Activated CD4-positive, alpha-beta T cell treated with anti-CD3 and anti-CD28 coated beads, Interleukin-2, amount 10 ng/mL, durations not matched to agents 7 days and 5 days (primary cell): ENCODE results near the gene CHST11. TPM values are rescaled to one million over a fixed set of nuclear protein-coding genes. Genes with fewer than 3 reads are reported as not detected.

ENCODE experiments used
- CTCF ChIA-PET: fragments of 350-600 bp; sonication (Branson Sonifier 250); formaldehyde crosslinking; loops from one replicate; lab custom pipeline; 2021; ENCODE audit warnings: antibody characterized with exemption; lab: Charles Lee
- POLR2A ChIA-PET: fragments of 350-600 bp; sonication (Branson Sonifier 250); formaldehyde crosslinking; loops from one replicate; lab custom pipeline; 2021; ENCODE audit warnings: antibody characterized with exemption; lab: Charles Lee
- DNase-seq: peaks from one replicate; pipeline ENCODE4 v3.0.0-alpha.2; 2020
- H3K27ac Mint-ChIP-seq: one replicate; pipeline ENCODE4 v1.8.0; 2021; ENCODE audit warnings: mild to moderate bottlenecking, moderate library complexity, mixed read lengths
- H3K27me3 Mint-ChIP-seq: one replicate; pipeline ENCODE4 v1.8.0; 2021; ENCODE audit warnings: mixed read lengths
- H3K36me3 Mint-ChIP-seq: one replicate; pipeline ENCODE4 v1.8.0; 2021; ENCODE audit warnings: low read depth, mixed read lengths
- H3K4me1 Mint-ChIP-seq: one replicate; pipeline ENCODE4 v1.8.0; 2021; ENCODE audit warnings: mixed read lengths
- H3K4me3 Mint-ChIP-seq: one replicate; pipeline ENCODE4 v1.8.0; 2021; ENCODE audit warnings: mild to moderate bottlenecking, moderate library complexity, mixed read lengths
- H3K9me3 Mint-ChIP-seq: one replicate; pipeline ENCODE4 v1.8.0; 2021; ENCODE audit warnings: mixed read lengths
- total RNA-seq, 2 experiments: library from RNA; stranded (reverse); gene quantifications; one replicate each; pipeline ENCODE4 v1.2.3, GENCODE V29; 2021

CHST11 gene
- total RNA-seq, 2 experiments from 2014 or later, result 56.4 to 56.6 TPM

DNA sequence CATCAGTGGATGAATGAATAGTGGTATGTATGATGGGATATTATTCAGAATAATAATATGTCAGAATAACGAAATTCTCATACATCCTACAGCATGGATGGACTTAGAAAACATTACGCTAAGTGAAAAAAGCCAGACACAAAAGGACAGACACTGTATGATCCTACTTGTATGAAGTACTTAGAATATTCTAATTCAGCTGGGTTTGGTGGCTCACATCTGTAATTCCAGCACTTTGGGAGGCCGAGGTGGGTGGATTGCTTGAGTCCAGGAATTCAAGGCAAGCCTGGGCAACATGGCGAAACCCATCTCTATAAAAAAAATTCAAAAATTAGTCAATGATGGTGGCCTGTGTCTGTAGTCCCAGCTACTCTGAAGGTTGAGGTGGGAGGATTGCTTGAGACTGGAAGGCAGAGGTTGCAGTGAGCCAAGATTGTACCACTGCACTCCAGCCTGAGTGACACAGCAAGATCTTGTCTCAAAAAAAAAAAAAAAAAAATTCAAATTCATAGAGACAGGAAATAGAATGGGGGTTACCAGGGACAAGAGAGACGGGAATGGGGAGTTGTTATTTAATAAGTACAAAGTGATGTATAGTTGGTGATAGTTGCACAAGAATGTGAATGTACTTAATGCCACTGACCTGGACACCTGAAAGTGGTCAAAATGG is 132.3 kb downstream of the CHST11 start:
- Mint-ChIP-seq H3K4me3 (no peak overlapping the region), H3K36me3 (peaks cover 29% of the 10 kb centered on the region), H3K27me3 (no peaks in the 10 kb centered on the region), H3K9me3 (no peaks in the 10 kb centered on the region), H3K27ac (no peak overlapping the region), H3K4me1 (peaks cover 6% of the 10 kb centered on the region)
- ChIA-PET POLR2A (no interaction called here), CTCF (interaction anchor here (0.8 to 1.4 kb wide), 4 partner anchors 9 to 339 kb away, joined by 3 read pairs; no protein-coding TSS in a partner anchor)
- DNase-seq, result no peak

GRCh38 chr12:104590022-104590421 is 133.3 kb downstream of the CHST11 start:
- Mint-ChIP-seq H3K4me1 (peaks cover 4% of the 10 kb centered on the region), H3K27me3 (no peaks in the 10 kb centered on the region), H3K4me3 (no peak overlapping the region), H3K9me3 (no peaks in the 10 kb centered on the region), H3K36me3 (peaks cover 25% of the 10 kb centered on the region), H3K27ac (peak overlapping the region; percentile 2)
- ChIA-PET CTCF (interaction anchor here (1.3 kb wide), 1 partner anchor 10 kb away, joined by 3 read pairs; no protein-coding TSS in a partner anchor), POLR2A (interaction anchor here (0.6 kb wide), 1 partner anchor 38 kb away, joined by 3 read pairs; no protein-coding TSS in a partner anchor)
- no peak for DNase-seq

- H3K4me1 Mint-ChIP-seq, result peaks cover 1% of the 10 kb centered on the region
- no peaks in the 10 kb centered on the region for H3K27me3 Mint-ChIP-seq
- no peaks in the 10 kb centered on the region for H3K9me3 Mint-ChIP-seq
- H3K36me3 Mint-ChIP-seq, result peaks cover 18% of the 10 kb centered on the region
- CTCF ChIA-PET, result interaction anchor here (0.6 kb wide), 1 partner anchor 221 kb away, joined by 3 read pairs; no protein-coding TSS in a partner anchor
- H3K4me3 Mint-ChIP-seq, result no peak overlapping the region
- DNase-seq, result no peak
- no peak overlapping the region for H3K27ac Mint-ChIP-seq
- POLR2A ChIA-PET, result no interaction called here
Measured at GRCh38 chr12:104591257-104591885, 134.6 kb downstream of the CHST11 start.

GRCh38 chr12:104593482-104593881 is 136.7 kb downstream of the CHST11 start:
- H3K27ac Mint-ChIP-seq, result peak overlapping the region; percentile 75
- POLR2A ChIA-PET, result no interaction called here
- peaks cover 5% of the 10 kb centered on the region for H3K4me1 Mint-ChIP-seq
- H3K36me3 Mint-ChIP-seq, result peaks cover 15% of the 10 kb centered on the region
- CTCF ChIA-PET, result no interaction called here
- no peak for DNase-seq
- H3K4me3 Mint-ChIP-seq, result no peak overlapping the region
- H3K27me3 Mint-ChIP-seq, result no peaks in the 10 kb centered on the region
- H3K9me3 Mint-ChIP-seq, result no peaks in the 10 kb centered on the region

GRCh38 chr12:104596134-104596799 is 139.5 kb downstream of the CHST11 start:
- DNase-seq, result no peak
- Mint-ChIP-seq H3K36me3 (peaks cover 7% of the 10 kb centered on the region), H3K9me3 (no peaks in the 10 kb centered on the region), H3K27me3 (no peaks in the 10 kb centered on the region), H3K27ac (no peak overlapping the region), H3K4me1 (peaks cover 15% of the 10 kb centered on the region), H3K4me3 (no peak overlapping the region)
- POLR2A ChIA-PET, result no interaction called here
- CTCF ChIA-PET, result no interaction called here

- no peak for DNase-seq
- Mint-ChIP-seq H3K27me3 (no peaks in the 10 kb centered on the region), H3K36me3 (peaks cover 16% of the 10 kb centered on the region), H3K27ac (no peak overlapping the region), H3K9me3 (no peaks in the 10 kb centered on the region), H3K4me3 (no peak overlapping the region), H3K4me1 (peaks cover 24% of the 10 kb centered on the region)
- ChIA-PET POLR2A (no interaction called here), CTCF (no interaction called here)
Measured at GRCh38 chr12:104596898-104597843, 140.4 kb downstream of the CHST11 start.

DNA sequence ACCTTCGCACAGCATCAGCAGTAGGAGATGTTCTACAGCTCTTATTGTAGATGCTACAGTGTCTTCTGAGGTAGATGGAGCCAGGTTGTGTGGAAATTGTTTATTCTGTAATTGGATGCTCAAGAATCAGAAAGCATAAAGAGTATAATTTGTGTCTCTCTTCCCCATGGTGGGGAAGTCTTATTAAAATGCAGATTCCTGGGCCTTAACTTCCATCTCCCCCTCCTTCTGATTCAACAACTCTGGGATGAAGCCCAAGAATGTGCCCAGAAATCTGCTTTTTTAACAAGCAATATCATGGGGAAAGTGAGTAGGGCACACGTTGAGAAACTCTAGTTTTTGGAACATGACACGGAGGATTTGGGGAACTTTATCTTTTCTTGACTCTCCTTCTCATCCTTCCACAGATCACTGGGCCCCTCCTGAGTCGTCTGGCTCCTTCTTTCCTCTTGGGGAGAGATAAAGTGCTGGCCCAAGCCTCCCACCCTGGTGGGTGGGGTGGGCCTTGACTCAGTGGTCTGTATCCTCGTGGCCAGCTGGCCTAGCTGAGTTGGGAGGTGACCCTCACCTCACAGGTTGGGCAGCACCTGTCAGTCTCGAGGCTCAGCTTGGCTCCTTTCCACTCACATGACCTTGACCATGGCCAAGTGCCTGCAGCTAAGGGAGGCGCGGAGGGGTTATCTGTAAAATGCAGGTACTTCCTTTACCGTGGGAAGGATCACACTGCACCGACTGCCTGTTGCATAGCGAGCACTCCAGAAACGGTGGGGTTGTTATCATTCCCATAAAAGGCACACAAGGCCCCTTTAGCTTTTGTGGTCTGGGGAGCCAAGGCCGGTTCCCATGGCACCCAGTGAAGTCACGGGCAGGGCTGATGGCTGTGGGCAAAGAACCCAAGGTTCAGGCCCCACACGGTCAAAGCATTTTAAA is 141.9 kb downstream of the CHST11 start:
- DNase-seq, result no peak
- Mint-ChIP-seq H3K27me3 (no peaks in the 10 kb centered on the region), H3K9me3 (no peaks in the 10 kb centered on the region), H3K36me3 (peaks cover 30% of the 10 kb centered on the region), H3K4me1 (peaks cover 38% of the 10 kb centered on the region), H3K4me3 (no peak overlapping the region), H3K27ac (no peak overlapping the region)
- ChIA-PET CTCF (no interaction called here), POLR2A (interaction anchor here (0.6 kb wide), 1 partner anchor 130 kb away, joined by 3 read pairs; no protein-coding TSS in a partner anchor)

- CTCF ChIA-PET, result interaction anchor here (1.5 kb wide), 1 partner anchor 10 kb away, joined by 3 read pairs; no protein-coding TSS in a partner anchor
- H3K4me1 Mint-ChIP-seq, result peaks cover 47% of the 10 kb centered on the region
Measured at GRCh38 chr12:104599272-104600035, 142.7 kb downstream of the CHST11 start.

DNA sequence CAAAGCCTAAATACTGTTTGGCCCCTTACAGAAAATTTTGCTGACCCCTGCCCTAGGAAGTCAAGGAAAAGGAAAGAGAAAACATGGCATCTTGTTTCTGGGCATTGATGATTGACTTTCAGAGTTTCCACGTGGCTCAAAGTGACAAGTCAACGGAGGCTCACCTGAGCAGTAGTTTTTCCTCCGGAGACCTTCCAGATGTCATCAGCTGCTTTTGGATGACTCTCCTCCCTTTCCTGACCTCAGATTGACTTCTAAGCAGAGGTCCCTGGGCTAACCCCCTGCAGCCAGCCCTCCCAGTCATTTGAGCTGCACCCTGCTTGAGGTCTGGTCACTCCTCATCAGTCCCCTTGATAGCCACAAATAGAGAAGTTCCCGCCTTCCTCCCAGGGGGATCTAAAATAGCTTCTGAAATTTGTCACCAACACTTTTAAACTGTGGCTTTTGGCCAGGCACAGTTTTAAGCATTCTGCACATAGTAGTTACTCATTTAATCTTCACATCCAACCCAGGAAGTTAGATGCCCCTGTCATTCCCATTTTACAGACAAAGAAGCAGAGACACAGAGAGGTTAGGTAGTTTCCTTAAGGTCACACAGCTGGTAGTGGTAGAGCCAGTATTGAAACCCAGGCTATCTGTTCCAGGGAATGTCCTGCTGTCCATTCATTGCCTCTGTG is 143.4 kb downstream of the CHST11 start:
- Mint-ChIP-seq H3K9me3 (no peaks in the 10 kb centered on the region), H3K4me1 (peaks cover 54% of the 10 kb centered on the region), H3K36me3 (peaks cover 33% of the 10 kb centered on the region), H3K27ac (no peak overlapping the region), H3K27me3 (no peaks in the 10 kb centered on the region), H3K4me3 (no peak overlapping the region)
- ChIA-PET CTCF (interaction anchor here (1.5 kb wide), 1 partner anchor 11 kb away, joined by 3 read pairs; no protein-coding TSS in a partner anchor), POLR2A (no interaction called here)
- no peak for DNase-seq

More at GRCh38 chr12:104599272-104600035, 142.7 kb downstream of the CHST11 start:
- Mint-ChIP-seq H3K36me3 (peaks cover 33% of the 10 kb centered on the region), H3K27me3 (no peaks in the 10 kb centered on the region), H3K27ac (no peak overlapping the region), H3K4me3 (no peak overlapping the region), H3K9me3 (no peaks in the 10 kb centered on the region)
- no peak for DNase-seq
- POLR2A ChIA-PET, result no interaction called here
